ENCODE data around the gene HYDIN.

DNA sequence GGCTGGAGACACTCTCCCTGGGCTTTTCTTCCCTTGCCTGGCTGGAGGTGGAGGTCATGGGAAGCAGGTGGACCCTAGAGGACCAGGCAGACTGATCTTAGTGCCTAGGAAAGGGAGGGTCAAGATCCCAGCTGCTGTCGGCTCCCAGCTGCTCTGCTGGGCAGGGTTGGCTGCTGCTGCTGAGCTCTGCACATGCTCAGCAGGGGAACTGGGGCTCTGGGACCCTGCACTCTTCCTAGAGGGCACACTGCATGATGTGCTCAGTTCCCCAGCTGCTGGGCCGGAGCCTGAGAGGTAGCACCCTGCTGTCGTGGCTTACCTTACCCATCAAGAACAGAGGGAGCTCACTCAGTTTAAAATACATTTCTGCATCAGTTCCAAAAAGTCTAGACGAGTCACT is 463.9 kb downstream of the HYDIN start:
- TF ChIP-seq, protein P1, sequence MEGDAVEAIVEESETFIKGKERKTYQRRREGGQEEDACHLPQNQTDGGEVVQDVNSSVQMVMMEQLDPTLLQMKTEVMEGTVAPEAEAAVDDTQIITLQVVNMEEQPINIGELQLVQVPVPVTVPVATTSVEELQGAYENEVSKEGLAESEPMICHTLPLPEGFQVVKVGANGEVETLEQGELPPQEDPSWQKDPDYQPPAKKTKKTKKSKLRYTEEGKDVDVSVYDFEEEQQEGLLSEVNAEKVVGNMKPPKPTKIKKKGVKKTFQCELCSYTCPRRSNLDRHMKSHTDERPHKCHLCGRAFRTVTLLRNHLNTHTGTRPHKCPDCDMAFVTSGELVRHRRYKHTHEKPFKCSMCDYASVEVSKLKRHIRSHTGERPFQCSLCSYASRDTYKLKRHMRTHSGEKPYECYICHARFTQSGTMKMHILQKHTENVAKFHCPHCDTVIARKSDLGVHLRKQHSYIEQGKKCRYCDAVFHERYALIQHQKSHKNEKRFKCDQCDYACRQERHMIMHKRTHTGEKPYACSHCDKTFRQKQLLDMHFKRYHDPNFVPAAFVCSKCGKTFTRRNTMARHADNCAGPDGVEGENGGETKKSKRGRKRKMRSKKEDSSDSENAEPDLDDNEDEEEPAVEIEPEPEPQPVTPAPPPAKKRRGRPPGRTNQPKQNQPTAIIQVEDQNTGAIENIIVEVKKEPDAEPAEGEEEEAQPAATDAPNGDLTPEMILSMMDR (conservative IDR thresholded peaks at IDR 0.05; ENCODE audit: low read length) = no peak
- TF ChIP-seq EZH2phosphoT487 (IDR thresholded peaks at IDR 0.05; ENCODE audit: borderline replicate concordance, low read depth, low read length) = no peak
